HEK293T (cell line): ENCODE results near the gene C15orf39.
"Not testable (repeated sequence)": the region's sequence is repeated elsewhere in the genome, so short reads cannot be mapped to it uniquely, and the experiment has no call there.

ENCODE experiments used
- CTCF ChIA-PET: fragments of 350-600 bp; formaldehyde crosslinking; extraction: SDS; loops from one replicate; lab custom pipeline; 2021; ENCODE audit warnings: antibody characterized with exemption, inconsistent platforms; lab: Yijun Ruan, JAX
- POLR2A ChIA-PET: fragments of 350-600 bp; formaldehyde crosslinking; extraction: SDS; loops from one replicate; lab custom pipeline; 2020; ENCODE audit warnings: antibody characterized with exemption, inconsistent platforms; lab: Yijun Ruan, JAX
- DNase-seq: peaks from one replicate; pipeline ENCODE4 v3.0.0; 2012; ENCODE audit warnings: mixed read lengths; ENCODE audit errors: extremely low spot score
- ARNT ChIP-seq: fragments of 450-650 bp; IDR thresholded peaks from 2 replicates; pipeline ENCODE4 v1.6.1; 2017; ENCODE audit warnings: mild to moderate bottlenecking
- BHLHE40 ChIP-seq: fragments of 450-650 bp; IDR thresholded peaks from 2 replicates; pipeline ENCODE4 v1.6.1; 2016; ENCODE audit warnings: mild to moderate bottlenecking, moderate library complexity, borderline replicate concordance
- CTBP1 ChIP-seq: fragments of 450-650 bp; IDR thresholded peaks from 2 replicates; pipeline ENCODE4 v1.6.1; 2016; ENCODE audit warnings: borderline replicate concordance
- ELF4 ChIP-seq: fragments of 450-650 bp; IDR thresholded peaks from 2 replicates; pipeline ENCODE4 v1.6.1; 2017; ENCODE audit warnings: antibody characterized with exemption
- FOXA1 ChIP-seq: fragments of 450-650 bp; IDR thresholded peaks from 2 replicates; pipeline ENCODE4 v1.6.1; 2016; ENCODE audit warnings: mild to moderate bottlenecking
- FOXK2 ChIP-seq: fragments of 450-650 bp; IDR thresholded peaks from 2 replicates; pipeline ENCODE4 v1.6.1; 2016; ENCODE audit warnings: mild to moderate bottlenecking
- FOXM1 ChIP-seq: fragments of 450-650 bp; IDR thresholded peaks from 2 replicates; pipeline ENCODE4 v1.6.1; 2017; ENCODE audit warnings: mild to moderate bottlenecking, borderline replicate concordance
- HDGF ChIP-seq: fragments of 450-650 bp; IDR thresholded peaks from 2 replicates; pipeline ENCODE4 v1.6.1; 2017; ENCODE audit warnings: antibody characterized with exemption, borderline replicate concordance
- L3MBTL2 ChIP-seq: fragments of 450-650 bp; conservative IDR thresholded peaks from 2 replicates; pipeline ENCODE4 v1.6.1; 2016; ENCODE audit warnings: mild to moderate bottlenecking
- LEF1 ChIP-seq: fragments of 450-650 bp; IDR thresholded peaks from 2 replicates; pipeline ENCODE4 v1.6.1; 2017; ENCODE audit warnings: mild to moderate bottlenecking, borderline replicate concordance
- NFRKB ChIP-seq: fragments of 450-650 bp; IDR thresholded peaks from 2 replicates; pipeline ENCODE4 v1.6.1; 2016; ENCODE audit warnings: mild to moderate bottlenecking, moderate library complexity
- SP1 ChIP-seq: fragments of 450-650 bp; IDR thresholded peaks from 2 replicates; pipeline ENCODE4 v1.6.1; 2017
- SUZ12 ChIP-seq: fragments of 450-650 bp; IDR thresholded peaks from 2 replicates; pipeline ENCODE4 v1.6.1; 2016; ENCODE audit warnings: mild to moderate bottlenecking
- TARDBP ChIP-seq: fragments of 450-650 bp; IDR thresholded peaks from 2 replicates; pipeline ENCODE4 v1.6.1; 2016
- ZNF384 ChIP-seq: fragments of 450-650 bp; IDR thresholded peaks from 2 replicates; pipeline ENCODE4 v1.6.1; 2016
- TF ChIP-seq, protein P1 (sequence below): fragments of 450-650 bp; IDR thresholded peaks from 2 replicates; pipeline ENCODE4 v1.6.1; 2016

The C15orf39 gene

DNA sequence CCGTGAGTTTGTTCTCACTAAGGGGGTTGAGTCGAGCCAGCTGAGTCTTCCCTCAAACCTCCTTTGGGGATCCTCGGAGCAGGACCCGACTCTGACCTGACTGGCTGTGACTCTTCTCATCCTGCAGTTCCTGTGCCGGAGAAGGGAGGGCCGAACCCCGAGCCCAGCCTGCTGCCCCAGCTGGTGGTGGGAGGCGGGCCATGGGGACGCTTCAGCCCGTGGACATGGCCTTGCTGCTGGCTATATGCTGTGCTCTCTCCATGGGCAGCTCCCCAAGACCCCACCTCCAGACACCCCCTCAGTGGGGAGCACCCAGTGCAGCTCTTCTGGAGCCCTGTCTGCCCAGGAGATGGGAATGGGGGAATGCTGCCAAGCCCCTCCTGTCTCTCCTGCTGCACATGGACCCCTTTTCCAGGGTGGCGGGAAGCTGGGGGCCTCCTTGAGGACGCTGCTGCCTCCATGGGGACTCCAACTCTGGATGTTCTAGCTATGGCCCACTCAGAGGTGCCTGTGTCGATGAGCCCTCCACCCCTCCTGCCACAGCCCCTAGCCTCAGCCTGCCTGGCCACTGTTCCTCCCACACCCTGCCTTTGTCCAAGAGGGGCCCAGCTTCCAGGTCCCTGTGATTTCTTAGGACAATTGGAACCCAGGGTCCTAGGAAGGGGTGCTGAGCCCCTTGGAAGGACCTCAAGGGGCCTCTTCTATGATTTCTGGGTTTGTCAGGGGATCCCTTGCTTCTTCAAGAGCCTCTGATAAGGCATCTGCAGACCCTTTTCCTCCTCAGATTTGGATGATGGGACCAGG, 12.8 kb downstream of the C15orf39 start:
- TF ChIP-seq FOXM1 (no peak), BHLHE40 (no peak), L3MBTL2 (no peak), HDGF (no peak), TARDBP (no peak), CTBP1 (no peak)
- TF ChIP-seq, protein P1, sequence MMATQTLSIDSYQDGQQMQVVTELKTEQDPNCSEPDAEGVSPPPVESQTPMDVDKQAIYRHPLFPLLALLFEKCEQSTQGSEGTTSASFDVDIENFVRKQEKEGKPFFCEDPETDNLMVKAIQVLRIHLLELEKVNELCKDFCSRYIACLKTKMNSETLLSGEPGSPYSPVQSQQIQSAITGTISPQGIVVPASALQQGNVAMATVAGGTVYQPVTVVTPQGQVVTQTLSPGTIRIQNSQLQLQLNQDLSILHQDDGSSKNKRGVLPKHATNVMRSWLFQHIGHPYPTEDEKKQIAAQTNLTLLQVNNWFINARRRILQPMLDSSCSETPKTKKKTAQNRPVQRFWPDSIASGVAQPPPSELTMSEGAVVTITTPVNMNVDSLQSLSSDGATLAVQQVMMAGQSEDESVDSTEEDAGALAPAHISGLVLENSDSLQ: no peak
- ChIA-PET CTCF (interaction anchor here (0.6 to 1.5 kb wide), 3 partner anchors 10 to 79 kb away, joined by 3 to 8 read pairs (median 5); no protein-coding TSS in a partner anchor), POLR2A (interaction anchor here (1.2 kb wide), 1 partner anchor 191 kb away, joined by 6 read pairs; the partner anchor contains the start of gene PPCDC)
- DNase-seq: no peak

DNA sequence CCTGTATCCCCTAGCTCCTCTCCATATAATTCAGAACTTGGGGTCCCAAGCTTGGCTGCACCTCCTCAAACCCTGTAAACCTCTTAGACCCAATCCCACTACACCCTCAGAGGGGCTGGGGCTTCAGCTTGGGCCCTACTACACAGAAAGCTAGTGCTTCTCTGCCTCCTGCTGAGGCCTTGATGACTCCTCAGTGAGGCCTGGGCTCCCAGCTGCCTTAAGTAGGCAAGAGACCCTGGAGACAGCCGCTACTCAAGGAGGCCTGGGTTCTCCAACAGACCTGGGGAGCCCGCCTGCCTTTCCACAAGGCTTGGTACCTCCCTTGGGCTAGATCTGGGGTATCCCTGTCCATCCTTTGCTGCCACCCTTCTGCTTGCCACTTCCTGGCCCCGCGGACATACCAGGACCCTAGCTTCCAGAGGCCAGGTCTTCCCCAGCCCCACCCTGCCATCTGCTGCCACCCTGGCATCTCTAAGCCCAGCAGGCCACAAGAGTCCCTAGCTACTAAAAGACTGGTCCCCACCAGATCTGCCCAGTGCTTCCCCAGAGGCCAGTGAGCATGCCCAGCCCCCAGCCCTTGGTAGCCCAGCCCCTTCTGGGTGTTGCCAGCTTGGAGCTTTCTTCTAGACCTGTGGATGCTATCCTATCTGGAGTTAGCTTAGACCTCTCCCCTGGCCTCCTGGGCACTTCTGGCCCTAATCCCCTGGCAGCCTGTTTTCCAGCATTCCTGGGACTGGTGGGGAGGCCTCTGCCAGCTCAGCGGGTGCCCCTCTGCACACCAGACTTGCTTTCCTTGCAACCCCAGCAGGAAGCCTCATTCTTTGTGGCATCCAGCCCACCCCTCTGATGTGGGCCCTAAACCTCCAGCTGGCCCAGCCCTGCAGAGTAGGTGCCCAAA, 13.7 kb downstream of the C15orf39 start:
- POLR2A ChIA-PET: interaction anchor here (0.9 to 1.2 kb wide), 2 partner anchors 11 to 192 kb away, joined by 3 to 6 read pairs; partner anchors contain the start of gene PPCDC
- no peak for TF ChIP-seq NFRKB
- no peak for TF ChIP-seq ZNF384
- no peak for TF ChIP-seq LEF1
- TF ChIP-seq ELF4: no peak
- no peak for TF ChIP-seq ARNT
- TF ChIP-seq, protein P1: no peak
- TF ChIP-seq BHLHE40: no peak
- TF ChIP-seq SUZ12: no peak
- no peak for DNase-seq
- CTCF ChIA-PET: interaction anchor here (0.6 to 1.2 kb wide), 3 partner anchors 11 to 104 kb away, joined by 3 to 5 read pairs (median 3); no protein-coding TSS in a partner anchor

DNA sequence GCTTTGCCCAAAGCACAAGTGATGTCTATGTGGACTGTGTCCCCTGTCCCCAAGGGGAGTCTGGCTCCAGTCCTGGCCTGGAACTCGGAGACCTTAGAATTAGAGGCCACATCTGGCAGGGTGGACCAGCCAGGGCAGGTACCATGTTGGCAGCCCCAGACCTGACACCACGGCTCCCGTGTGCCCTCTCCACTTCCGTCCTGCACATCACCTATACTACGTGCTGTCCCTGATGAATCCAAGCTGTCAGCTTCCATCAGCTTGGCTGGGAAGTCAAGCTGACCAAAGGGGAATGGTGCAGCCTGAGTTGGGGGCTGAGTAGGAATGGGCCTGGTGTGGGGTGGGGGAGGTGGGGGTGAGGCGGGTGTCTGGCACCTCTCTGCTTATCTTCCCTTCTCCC, 15.3 kb downstream of the C15orf39 start:
- TF ChIP-seq ELF4 (no peak), LEF1 (no peak), ZNF384 (no peak), FOXA1 (no peak), SP1 (no peak), HDGF (no peak), NFRKB (no peak), TARDBP (no peak), L3MBTL2 (no peak)
- TF ChIP-seq, protein P1: no peak
- CTCF ChIA-PET: no interaction called here
- no peak for DNase-seq
- POLR2A ChIA-PET: interaction anchor here (0.9 kb wide), 1 partner anchor 194 kb away, joined by 3 read pairs; the partner anchor contains the start of gene PPCDC

DNA sequence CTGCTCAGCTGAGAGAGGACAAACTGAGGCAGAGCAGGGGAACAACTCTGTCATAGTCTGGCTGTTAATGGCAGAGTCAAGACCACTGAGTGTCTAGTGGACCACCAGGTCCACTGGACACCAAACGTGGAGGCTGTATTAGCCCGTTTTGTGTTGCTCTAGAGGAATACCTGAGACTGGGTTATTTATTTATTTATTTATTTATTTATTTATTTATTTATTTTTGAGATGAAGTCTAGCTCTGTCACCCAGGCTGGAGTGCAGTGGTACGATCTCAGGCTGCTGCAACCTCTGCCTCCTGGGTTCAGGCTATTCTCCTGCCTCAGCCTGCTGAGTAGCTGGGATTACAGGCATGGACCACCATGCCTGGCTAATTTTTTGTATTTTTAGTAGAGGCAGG, 15.9 kb downstream of the C15orf39 start:
- DNase-seq, POLR2A ChIA-PET, CTCF ChIA-PET: not testable (repeated sequence)

DNA sequence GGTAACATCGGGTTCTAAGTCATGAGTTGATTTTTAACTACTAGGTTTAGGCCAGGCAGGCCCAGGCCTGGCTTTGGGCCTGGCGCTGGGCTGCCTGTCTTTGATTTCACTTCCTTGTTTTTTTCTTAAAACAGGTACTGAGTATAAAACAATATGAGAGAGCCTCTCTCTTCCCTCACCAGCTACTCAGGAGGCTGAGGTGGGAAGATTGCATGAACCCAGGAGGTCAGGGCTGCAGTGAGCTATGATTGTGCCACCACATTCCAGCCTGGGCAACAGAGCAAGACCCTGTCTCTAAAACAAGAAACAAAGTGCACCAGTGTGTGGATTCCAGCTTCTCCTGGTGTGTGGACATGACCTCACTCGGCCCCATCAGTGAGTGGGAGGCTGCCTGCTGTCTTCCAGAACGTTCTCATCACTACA, 17.8 kb downstream of the C15orf39 start:
- ChIA-PET POLR2A (interaction anchor here (1.0 to 1.4 kb wide), 3 partner anchors 10 to 196 kb away, joined by 3 to 4 read pairs (median 3); partner anchors contain the start of gene PPCDC), CTCF (interaction anchor here (0.8 kb wide), 1 partner anchor 15 kb away, joined by 12 read pairs; no protein-coding TSS in a partner anchor)
- not testable (repeated sequence) for DNase-seq

DNA sequence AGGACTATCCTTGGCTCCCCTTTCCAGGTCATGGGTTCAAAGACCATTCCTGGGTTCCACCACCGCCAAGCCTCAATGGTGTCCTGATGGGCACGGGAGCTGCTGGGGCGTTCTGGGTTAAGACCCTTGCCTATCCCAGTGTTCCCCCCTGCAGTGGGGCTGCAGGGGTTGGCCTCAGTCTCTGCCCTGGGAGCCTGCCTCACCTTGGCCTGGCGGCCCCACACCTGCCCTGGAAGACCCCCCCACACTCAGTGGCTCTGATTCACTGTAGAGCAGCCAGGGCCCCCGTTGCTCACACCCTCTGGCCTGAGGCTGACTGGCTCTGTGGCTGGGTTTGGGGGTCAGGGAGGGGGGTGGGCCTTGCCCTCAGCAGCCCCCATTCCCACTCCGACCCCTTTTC, 22.0 kb downstream of the C15orf39 start:
- ChIA-PET CTCF (no interaction called here), POLR2A (interaction anchor here (1.4 kb wide), 1 partner anchor 12 kb away, joined by 3 read pairs; no protein-coding TSS in a partner anchor)
- TF ChIP-seq FOXK2: no peak
- no peak for TF ChIP-seq NFRKB
- TF ChIP-seq CTBP1: no peak
- no peak for TF ChIP-seq L3MBTL2
- DNase-seq: no peak
